HG03342 (cell line): ENCODE data around the gene VAV2.
A peak's percentile ranks its signal among the peaks of the same experiment; 100 is the strongest.

Experiments
- ATAC-seq: cut with Tn5 transposase; IDR thresholded peaks from one replicate; pipeline ENCODE4 v1.9.1; 2021; ENCODE audit warnings: mild to moderate bottlenecking, moderate library complexity; ENCODE audit not compliant: unreplicated experiment

VAV2 gene

DNA sequence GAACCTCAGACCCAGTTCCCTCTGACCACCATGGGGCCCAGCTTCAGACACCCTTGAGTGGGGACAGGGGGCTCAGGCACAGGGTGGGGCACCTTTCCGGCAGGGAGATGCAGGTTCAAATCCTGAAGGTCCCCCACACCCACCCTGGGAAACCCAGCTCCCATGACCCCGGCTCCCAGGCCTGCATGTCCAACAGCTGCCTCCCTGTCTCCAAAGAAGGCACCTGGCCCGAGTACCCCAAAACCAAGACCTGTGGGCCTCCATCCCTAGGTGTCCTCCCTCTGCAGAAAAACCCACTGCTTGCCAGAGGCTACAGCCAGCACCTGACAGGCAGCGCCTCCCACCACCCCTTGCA is 38.5 kb downstream of the VAV2 start:
- no peak for ATAC-seq

DNA sequence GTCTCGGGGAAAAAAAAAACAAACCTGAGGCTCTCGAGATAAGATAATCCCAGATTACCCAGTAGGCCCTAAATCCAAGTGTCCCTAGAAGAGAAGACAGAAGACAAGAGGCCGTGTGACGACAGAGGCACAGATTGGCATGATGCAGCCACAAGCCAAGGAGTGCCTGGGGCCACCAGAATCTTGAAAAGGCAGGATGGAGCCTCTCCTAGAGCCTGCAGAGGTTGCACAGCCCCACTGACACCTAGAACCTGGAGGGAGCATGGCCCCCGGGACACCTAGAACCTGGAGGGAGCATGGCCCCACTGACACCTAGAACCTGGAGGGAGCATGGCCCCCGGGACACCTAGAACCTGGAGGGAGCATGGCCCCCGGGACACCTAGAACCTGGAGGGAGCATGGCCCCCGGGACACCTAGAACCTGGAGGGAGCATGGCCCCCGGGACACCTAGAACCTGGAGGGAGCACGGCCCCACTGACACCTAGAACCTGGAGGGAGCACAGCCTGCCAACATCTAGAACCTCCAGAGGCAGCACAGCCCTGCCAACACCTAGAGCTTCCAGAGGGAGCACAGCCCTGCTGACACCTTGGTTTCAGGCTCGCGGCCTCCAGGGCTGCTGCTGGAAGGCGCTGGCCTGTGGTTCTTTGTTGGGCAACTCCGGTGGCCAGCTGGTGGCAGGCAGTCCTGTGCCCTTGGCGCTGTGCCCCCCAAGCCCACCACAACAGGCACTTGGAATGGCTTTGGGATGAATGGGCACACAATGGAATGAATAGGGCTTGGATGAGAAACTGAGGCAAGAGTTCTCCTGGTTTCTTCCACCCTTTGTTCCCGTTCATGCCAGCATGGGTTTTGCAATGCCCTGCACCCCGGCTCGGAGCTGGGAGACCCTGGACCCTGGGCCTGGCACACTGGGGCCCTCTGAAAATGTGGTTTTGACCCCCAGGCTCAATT is 39.2 kb downstream of the VAV2 start:
- no peak for ATAC-seq

DNA sequence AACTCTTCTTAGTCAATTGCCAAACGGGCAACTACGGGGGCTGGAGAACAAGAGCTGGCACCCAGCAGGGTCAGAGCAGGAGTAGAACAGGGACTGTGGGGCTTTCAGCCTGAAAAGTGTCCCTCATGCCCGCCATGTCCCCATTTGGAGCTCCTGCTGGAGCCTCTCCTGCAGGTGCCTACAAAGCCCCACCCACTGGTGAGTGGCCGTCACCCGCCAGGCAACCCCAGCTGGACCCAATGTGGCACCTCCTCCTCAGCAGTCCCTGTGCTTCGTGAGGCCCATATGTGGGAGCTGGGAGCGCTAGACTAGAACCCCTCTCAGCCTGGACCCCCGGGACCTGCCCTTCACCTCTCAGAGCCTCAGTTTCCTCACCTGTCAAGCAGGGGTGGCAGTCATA is 40.9 kb downstream of the VAV2 start:
- no peak for ATAC-seq

DNA sequence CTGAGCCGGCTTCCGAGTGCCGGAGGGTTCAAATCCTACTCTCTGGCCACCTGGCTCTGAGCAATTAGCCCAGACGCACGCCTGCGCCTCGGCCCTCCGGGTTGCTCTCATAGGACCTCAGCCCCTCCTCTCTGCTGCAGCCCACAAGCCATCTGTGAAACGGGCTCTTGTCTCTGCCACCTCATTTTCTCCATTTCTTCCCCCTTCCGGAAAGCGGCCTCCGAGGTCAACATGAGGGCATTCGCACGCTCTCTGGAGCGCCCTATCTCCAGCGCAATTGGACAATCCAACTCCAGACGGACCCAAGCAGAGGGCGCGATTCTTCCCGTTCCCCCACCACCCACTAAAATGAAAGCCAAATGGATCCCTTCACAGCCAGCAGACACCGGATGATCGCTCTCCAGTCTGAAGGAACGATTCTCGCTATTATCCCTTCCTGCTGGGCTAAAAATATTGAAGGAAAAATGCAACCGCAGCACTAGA is 41.5 kb downstream of the VAV2 start:
- ATAC-seq, result no peak

DNA sequence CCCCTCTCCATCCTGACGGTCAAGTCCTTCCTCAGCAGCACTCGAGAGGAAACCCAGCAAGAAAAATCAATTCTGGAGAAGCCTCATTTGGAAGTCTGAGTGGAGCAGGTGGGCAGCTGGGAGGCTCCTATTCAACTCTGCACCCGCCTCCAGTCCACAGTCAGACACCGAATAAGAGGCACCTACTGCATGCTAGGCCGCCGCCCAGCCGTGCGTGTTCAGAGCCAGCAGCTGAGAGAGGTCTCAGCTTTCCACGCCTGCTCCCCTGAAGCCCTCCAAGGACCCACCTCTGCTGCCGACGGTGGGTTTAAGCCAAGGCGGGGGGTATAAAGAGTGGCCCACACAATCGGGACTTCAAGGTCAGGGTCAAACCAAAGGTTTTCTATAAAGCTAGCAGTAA is 41.9 kb downstream of the VAV2 start:
- no peak for ATAC-seq

DNA sequence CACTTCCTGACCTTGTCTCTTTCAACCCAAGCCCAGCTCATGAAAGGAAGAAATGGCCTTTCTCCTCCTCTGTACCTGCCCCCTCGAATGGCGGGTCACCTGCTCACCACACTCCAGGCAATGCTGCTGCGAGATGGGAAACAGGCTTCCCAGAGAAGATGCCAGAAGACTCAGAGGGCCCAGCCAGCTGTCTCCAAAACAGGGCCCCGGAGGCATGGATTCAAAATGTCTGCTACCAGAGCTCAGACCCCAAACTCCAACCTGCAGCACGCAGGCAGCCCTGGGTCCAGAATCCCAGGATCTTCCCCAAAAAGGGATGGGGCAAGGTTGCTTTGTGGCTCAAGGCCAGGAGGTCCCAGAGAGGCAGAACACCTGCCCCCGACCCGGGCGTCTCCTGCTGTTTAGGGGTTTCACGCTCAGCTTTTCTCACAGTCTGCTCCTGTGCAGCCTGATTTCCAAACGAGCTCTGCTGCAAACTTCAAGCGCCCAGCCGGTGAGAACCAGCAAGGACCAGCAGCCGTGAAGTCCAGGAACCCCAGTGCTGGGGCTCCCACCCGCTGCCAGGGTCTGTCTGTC is 42.5 kb downstream of the VAV2 start:
- ATAC-seq, result no peak

- no peak for ATAC-seq
Observed at GRCh38 chr9:133948561-133949485, 43.3 kb downstream of the VAV2 start.

DNA sequence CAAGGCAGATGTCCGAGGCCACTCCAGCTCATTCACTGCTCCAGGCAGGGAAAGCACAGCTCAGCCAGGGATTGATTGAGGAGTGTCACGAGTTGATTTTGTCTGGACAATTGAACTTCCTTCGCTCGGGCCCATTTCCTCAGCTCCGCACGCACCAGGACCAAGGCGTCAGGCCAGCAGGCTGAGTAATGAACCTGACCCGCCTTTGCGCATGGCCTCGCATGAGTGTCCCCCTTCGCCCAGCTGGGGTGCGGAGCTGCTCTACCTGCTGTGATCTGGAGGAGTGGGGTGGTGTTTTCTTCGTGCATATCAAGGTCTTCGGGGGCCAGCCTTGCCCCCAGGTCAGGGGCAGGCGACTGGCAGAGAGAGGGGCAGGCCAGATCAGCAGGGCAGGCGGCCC is 44.0 kb downstream of the VAV2 start:
- ATAC-seq, result no peak

GRCh38 chr9:133946840-133947486 is 45.2 kb downstream of the VAV2 start:
- no peak for ATAC-seq

DNA sequence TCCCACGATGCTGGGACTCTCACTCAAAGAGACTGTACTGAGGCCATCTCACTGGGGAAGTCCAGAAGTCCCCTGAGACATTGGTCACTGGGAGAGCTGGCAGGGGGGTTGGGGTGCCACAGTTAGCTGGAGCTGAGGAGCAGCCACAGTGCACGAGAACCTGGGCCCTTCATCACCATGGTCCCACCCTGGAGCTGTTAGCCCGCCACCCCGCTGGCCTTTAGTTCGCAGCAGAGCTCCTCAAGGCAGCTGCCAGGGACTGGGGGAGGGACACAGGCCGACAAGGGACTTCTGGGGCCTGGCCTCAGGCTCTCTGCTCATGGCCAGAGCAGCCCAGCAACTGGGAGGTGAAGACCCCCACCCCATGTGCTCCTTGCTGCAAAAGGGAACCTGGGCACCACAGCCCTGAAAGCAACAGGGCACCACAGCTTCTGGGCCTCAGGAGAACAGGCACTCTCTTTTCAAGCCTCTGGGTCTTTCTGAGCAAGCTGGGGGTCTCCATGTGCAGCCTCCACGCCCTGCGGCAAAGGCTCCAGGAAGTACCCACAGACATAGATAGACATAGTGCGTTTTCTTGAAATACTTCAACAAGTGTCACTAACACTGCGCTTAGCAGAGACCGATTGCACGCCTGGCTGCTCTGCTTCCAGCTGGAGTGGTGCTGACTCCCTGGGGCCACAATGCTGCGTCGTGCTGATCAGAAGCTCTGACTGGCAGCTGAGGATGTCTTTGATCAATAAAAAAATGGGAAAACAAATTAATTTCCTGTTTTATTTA is 46.0 kb downstream of the VAV2 start:
- ATAC-seq, result peak; percentile 48

DNA sequence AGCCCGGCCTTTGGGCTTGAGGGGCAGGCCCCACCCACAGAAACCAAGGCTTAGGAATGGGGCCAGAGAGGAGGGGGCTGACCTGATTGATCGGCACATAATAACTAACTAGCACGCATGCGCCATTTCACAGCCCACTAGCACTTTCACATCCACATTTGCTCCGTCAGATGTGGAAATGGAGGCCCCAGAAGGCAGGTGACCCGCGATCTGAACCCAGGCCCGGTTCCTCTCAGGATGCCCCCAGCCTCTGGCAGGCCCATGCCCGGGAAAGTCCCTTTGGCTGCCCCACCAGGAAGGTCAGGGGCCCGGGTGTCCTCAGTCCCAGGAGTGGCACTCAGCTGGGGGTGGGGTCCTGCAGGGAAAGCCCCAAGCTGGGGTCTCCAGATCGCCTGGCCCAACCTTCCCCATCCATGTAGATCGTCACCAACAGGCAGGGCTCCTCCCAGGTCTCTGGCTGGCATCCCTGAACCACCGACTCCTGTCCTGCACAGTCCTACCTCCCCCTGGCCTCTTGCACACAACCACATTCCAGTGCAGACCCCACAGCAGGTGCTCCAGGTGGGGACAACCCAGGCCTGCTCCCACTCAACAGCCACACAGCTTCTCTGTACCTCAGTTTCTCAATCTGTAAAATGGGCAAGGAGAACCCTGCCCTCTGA is 46.7 kb downstream of the VAV2 start:
- peak; percentile 56 for ATAC-seq

DNA sequence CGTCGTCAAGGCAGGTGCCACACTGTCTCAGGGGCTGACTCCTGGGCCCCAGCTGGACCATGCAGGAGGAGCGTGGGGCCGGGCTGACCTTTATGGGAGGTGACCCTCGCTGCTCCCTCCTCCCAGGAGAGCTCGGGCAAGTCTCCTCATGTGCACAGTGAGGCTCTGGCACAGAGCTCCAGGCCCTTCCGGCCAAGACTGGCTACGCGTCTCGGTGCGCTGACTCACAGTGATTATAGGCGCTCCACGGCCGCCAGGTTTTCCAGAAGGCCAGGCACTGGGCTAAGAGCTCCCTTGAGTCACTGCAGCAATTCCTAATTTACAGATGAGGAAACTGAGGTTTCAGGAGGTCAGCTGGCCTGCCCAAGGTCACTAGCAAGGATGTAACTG is 47.4 kb downstream of the VAV2 start:
- no peak for ATAC-seq

DNA sequence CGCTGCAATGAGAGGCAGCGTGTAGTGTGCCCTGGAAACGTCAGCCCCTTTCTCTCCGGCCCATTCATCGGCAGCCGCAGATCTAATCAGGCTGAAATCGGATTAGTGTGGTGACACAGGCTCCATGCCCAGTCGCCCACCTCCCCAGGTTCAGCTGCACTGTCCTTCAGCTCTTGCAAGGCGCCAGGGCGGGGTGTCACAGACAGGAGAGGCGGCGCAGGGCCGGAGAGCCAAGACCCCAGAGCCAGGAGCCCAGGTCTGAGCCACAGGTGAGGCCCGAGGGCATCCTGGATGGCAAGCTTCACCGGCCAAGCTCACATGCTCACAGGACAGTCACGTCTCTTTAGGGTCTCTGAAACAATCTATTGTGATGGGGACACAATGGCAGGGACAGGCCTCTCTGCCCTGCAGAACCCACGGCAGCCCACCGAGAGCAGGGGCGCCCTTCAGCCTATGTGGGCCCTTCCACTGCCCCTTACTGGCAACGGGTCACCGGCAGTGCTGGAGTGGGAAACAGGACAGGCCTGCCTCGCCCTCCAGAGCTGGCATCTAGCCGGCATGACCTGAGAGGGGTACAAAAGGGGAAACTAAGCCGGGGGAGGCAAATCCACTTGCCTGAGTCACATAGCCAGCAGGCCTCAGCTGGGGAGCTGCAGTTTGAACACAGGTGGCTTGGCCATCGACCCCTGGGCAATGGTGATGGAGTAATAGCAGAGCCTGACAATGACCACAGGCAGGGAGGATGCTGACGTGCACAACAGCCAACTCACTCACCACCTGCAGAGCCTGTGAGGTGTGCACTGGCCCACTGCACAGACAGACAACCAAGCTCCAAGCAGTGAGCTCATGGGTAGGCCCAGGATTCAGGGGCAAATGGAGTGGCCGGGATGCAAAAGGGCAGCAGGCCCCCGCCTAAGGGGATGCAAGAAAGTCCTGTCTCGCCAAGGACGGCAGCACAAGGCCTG is 48.1 kb downstream of the VAV2 start:
- no peak for ATAC-seq

DNA sequence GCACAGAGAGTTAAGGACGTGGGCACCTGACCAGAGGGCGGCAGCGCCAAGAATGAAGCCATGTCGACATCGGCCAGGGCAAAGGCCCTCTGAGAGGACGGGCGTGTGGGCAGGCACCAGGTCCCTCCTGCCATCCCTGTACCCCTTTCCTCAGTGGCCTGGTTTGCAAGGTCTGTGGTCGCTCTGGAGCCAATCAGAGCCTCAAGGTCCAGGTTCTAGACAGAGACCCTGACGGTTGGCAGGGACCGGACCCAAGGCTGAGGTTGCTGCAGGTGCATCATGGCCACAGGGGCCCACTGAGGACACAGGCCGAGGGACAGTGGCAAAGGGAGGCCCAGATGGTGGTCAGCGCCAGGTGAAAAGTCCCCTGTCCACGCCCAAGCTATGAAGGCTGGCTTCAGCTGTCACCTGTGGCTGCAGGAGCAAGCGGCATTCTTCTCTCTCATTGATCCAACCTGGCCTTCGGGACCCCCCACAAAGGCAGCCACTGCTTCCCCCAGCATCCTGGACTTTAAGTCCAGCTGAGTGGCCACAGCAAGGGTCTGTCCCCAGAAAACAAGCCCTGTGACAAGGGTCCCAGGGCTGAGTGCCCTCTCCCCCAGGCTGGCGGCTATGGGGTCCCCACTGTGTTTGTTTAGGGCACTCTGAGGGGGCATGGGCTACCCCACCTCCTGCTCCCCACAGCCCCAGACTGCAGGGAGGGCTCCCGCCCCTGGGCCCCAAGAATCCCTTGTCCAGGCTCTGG is 48.9 kb downstream of the VAV2 start:
- no peak for ATAC-seq

- no peak for ATAC-seq
Observed at GRCh38 chr9:133942206-133942975, 49.7 kb downstream of the VAV2 start.

DNA sequence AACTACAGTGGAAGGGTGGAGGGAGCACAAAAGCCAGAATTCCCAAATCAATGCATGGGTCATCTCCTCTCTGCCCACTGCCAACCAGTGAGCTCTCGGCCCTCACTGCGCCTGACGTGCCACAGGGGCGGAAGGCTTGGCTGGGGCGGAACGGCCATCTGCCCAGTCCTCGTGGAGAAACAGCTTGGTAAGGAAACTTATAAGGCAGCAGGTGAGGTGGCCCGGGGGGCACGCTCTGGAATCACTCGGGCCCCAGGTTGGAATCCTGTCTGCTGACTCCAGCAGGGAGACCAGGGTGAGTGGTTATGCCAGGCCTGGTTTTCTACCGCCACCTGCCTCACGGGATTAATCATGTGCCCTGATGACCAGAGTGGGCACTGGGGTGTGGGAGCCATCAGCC is 52.3 kb downstream of the VAV2 start:
- ATAC-seq, result no peak

- ATAC-seq, result no peak
Observed at GRCh38 chr9:133939171-133939785, 52.8 kb downstream of the VAV2 start.
